HUDEP-2 (cell line): ENCODE data around the gene ITPKB.
"Not testable (repeated sequence)": the region's sequence is repeated elsewhere in the genome, so short reads cannot be mapped to it uniquely, and the experiment has no call there.

Experiments
- DNase-seq, 76 experiments: peaks; one replicate each; lab custom pipeline; 2025; ENCODE audit not compliant: unreplicated experiment in 76 of 76; lab: John Stamatoyannopoulos, UW

The ITPKB gene

GRCh38 chr1:226643177-226643576 lies 95.9 kb downstream of the ITPKB start:
- DNase-seq: peak in 42 of 76 experiments; percentile 2 to 81 (median 41)

DNA sequence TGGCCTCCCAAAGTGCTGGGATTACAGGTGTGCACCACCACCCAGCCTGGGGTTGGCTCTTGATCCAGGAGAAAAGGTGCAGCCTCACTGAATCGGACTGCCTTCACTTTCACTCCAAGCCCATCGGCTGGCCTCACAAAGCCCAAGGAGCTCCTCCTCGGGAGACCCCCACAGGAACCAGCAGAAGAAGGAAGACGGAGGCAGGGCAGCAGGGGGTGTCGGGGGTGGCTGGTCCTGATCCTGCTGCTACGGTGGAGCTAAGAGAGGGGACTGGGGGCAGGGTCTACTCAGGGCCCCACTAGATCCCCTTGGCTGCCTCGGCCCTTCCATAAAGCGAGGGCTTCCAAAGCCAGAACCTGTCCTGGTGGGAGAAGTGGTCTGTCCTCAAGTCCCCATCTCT lies 96.7 kb downstream of the ITPKB start:
- DNase-seq: no peak

GRCh38 chr1:226641671-226642231 lies 97.3 kb downstream of the ITPKB start:
- DNase-seq: no peak

DNA sequence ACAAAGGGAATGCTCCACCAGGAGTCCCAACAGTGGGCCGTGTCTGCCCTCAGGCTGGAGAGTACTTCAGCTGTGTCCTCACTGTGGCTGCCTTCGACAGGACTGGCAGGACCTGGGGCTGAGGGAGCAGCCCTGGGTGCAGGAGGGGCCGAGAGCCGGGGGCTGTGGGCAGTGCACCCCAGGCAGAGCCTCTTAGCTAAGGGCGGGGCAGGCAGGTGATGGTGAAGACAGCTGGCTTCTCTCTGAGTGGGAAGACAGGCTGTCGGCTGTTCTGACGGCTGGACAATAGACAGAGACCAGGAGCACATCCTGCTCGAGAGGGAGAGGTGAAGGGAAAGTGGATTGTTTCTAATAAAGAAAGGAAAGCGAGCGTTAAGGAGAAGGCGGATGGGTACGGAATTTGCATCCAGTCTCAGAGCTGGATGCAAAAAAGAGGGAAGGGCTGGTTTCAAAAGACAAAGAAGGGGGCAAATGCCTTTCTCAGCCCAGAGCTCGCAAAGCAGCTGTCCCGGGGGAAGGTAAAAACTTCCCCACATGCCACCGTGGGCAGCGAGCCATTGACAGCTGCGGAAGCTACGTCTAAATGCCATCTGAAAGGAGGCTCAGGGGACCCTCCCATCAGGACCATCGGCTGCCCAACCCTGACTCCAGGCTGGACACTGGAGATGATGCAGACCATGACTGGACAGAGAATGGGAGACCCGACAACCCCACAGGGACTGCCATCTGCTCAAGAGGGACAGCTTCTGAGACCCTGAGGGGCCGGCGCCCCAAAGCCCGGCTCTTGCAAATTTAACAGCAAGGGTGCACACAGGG lies 98.6 kb downstream of the ITPKB start:
- DNase-seq: no peak

DNA sequence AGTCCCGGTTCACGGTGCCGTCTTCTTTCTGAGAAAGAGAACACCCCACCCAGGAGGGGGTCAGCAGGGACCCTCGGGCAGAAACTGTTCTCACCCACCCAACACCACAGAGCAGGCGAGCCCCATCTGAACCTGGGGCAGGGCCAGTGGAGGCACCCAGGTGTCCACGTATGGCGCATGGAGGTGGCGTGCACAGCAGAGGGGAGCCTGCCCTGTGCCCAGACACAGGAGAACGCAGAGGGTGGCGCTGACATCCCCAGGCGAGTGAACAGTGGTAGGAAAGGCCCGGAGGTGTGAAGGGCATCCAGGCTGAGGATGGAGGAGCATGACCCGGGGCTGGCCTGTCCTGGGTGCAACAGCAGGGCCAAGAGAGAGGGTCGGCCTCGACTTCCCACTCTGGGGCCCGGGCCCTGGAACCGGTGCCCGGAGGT lies 99.4 kb downstream of the ITPKB start:
- no peak for DNase-seq

DNA sequence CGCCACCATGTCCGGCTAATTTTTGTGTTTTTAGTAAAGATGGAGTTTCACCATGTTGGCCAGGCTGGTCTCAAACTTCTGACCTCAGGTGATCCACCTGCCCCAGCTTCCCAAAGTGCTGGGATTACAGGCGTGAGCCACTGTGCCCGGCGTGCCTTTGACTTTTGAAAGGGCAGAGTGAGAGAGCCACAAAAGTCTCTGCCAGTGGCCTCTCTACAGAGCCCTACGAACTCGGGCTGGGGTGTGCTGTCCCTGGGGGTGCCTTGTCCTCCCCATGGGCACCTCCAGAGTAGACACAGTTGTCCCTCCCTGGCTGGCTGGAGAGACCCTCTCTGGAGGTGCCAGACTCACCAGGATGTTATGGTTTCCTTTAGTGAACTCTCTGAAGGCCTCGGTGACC lies 99.9 kb downstream of the ITPKB start:
- DNase-seq: not testable (repeated sequence)

DNA sequence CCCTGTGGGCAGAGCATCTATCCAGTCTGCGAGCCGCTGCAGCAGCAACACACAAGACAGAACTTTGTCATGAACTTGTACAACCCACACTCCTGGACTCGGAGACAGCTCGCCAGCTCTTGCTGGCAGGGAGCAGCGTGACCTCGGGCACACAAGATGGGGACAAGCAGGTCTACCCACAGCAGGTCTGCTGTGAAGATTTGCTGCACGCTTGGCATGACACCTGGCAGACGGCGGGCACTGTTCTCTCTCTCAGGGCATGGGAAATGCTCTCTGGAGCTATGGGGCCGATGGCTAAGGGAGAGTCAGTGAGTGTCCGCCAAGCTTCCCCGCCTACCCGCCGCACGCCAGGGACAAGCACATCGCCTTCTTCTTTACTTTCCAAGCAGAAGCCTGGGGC lies 100.5 kb downstream of the ITPKB start:
- DNase-seq: no peak

GRCh38 chr1:226638001-226638601 lies 101.0 kb downstream of the ITPKB start:
- no peak for DNase-seq

DNA sequence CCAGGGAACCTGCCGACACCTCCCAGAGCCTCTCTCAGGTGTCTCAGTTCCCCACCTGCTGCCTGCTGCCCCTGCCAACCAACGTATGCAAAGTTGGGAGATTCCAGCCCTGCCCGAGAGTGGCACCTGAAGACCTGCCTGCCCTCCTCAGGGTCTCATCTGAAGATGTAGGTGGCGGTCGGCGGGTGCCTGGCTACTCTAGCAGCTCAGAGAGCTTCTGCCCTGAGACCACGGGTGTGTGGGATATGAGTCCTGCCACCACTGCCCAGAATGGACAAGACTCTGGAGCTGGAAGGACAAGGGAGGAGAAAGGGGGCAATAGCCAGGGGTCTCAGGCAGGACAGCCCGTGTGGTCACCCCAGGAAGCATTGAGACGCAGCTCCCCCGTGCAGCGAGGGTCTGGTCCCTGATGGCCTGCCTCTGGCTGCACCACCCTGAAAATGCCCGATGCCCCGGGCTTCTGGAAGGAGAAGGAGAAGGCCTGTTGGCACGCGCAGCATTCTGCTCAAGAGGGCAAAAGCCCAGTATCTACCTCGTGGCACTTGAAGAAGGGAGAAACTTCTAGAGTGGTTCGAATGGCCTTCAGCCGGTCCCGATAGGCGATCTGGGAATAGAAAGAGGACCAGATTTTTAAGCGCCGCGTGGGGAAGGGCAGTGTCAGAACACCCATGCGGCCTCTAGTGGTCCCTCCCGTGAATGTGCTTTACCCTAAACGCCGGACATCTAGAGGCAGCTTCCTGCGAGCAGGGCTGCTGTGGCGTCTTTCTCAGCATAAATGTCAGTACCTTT lies 101.7 kb downstream of the ITPKB start:
- DNase-seq: no peak

DNA sequence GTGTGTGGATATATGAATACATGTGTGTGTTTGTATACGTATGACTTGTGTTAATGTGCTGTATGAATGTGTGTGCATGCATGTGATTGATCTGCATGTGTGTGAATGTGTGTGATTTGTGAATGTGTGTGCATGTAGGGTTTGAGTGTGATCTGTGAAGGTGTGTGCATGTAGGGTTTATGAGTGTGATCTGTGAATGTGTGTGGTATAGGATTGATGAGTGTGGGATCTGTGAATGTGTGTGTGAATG lies 102.3 kb downstream of the ITPKB start:
- no peak for DNase-seq

GRCh38 chr1:226635456-226635941 lies 103.6 kb downstream of the ITPKB start:
- DNase-seq: no peak

DNA sequence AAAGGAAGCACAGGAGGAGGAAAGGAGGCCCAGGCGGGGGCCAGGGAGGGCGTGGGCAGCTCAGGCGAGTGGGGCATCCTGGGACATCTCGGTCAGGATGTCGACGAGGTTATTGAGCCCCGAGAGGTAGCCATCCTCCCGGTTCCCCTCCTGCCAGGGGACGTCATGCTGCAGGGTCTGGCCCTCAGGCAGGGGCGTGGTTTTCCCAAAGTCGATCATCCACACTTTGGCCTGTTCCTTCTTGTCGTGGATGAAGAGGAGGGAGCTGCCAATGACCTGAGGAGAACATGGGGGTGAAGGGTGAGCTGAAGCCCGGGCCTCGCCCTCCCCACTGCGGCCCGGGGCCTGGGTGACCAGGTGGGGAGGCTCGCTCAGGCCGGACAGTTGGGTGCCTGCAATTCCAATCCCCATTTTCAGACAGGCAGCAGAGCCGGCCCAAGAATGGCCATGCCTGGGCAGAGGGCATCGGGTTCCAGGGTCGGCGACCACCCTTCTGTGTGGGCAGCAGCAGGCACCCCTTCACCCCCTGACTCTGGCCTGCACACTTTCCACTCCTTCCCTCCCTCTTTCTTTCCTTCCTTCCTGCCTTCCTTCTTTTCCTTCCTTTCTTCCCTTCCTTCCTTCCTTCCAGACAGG lies 104.4 kb downstream of the ITPKB start:
- no peak for DNase-seq

GRCh38 chr1:226634166-226634588 lies 104.9 kb downstream of the ITPKB start:
- DNase-seq: peak in 60 of 76 experiments; percentile 3 to 74 (median 44)

- no peak for DNase-seq
Observed at GRCh38 chr1:226633541-226634165, 105.4 kb downstream of the ITPKB start.

GRCh38 chr1:226632922-226633351 lies 106.1 kb downstream of the ITPKB start:
- no peak for DNase-seq

- DNase-seq: no peak
Observed at GRCh38 chr1:226632169-226632879, 106.8 kb downstream of the ITPKB start.

GRCh38 chr1:226631229-226632000 lies 107.7 kb downstream of the ITPKB start:
- DNase-seq: no peak

DNA sequence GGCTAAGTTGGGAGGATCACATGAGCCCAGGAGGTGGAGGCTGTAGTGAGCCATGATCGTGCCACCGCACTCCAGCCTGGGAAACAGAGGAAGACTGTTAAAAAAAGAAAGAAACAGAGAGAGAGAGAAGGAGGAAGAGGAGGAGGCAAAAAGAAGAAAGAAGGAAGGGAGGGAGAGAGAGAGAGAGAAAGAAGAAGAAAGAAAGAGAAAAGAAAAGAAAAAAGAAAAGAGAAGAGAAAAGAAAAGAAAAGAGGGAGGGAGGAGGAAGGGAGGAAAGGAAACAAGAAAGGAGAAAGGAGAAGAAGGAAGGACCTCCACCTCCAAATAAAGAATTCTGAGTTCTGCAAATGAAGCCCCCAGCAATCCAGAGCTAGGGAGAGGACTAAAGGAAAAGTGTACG lies 108.5 kb downstream of the ITPKB start:
- DNase-seq: no peak
